ENCODE results near the gene ADGRG2. TPM values are rescaled to one million over a fixed set of nuclear protein-coding genes. Genes with fewer than 3 reads are reported as not detected.

Gene ADGRG2
- total RNA-seq, 1 experiment from 2014 or later: not detected

DNA sequence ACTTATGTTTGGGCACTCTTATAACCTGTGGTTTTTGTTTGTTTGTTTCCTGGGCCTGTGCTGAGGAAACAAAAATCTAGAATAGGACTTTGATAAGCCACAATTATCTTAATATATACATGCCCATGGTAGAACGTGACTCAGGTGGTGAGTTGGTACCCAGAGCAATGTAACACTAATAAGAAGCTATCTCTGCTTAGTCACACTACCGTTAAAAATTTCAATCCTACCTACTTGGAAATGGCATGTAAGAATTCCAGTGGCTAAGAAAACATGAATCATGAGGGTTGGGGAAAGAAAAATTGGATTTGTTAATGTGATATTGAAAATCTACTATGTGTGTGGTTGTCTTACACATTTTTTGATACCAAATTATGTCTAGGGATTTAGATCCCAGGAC is 30.5 kb upstream of the ADGRG2 start (continued):
- no peak for TF ChIP-seq POLR2A (IDR thresholded peaks at IDR 0.05; ENCODE audit: borderline replicate concordance, extremely low read depth, insufficient read depth, insufficient read length)
- no peak for TF ChIP-seq JUND (IDR thresholded peaks at IDR 0.05)

- no TSS peak for BruUV-seq (replicated peaks)
- no peak overlapping the region for H2AFZ ChIP-seq (ENCODE audit: low read depth, low read length, poor library complexity, severe bottlenecking)
- RAD21 ChIA-PET (ENCODE audit: low non-redundant PET in 1 of 2, low total read pairs in 2 of 2, uncharacterized antibody in 2 of 2, unreplicated experiment in 2 of 2): no interaction called here
- no peaks in the 10 kb centered on the region for H3K9me3 ChIP-seq (ENCODE audit: control insufficient read depth in 1 of 2, insufficient read depth in 1 of 2, low read depth in 1 of 2, low read length in 2 of 2)
- H3K27ac ChIP-seq (ENCODE audit: low read depth, low read length): no peak overlapping the region
- H4K20me1 ChIP-seq (ENCODE audit: insufficient read depth): no peaks in the 10 kb centered on the region
- no peak for TF ChIP-seq FOSL1 (IDR thresholded peaks at IDR 0.05; ENCODE audit: low read depth)
- no peak for TF ChIP-seq YY1 (IDR thresholded peaks at IDR 0.05; ENCODE audit: extremely low read depth, insufficient replicate concordance, low read depth, low read length)
- no peak for TF ChIP-seq JUND (IDR thresholded peaks at IDR 0.05)
- no peak for TF ChIP-seq EGR1 (IDR thresholded peaks at IDR 0.05; ENCODE audit: low read depth)
- no peak for TF ChIP-seq SIN3A (IDR thresholded peaks at IDR 0.05; ENCODE audit: low read depth)
- TF ChIP-seq SRF (IDR thresholded peaks at IDR 0.05; ENCODE audit: low read depth): no peak
- TF ChIP-seq ELF1 (IDR thresholded peaks at IDR 0.05; ENCODE audit: borderline replicate concordance, low read depth): no peak
- TF ChIP-seq ZNF274 (IDR thresholded peaks at IDR 0.05; ENCODE audit: low read depth, low read length): no peak
- TF ChIP-seq, protein P1, sequence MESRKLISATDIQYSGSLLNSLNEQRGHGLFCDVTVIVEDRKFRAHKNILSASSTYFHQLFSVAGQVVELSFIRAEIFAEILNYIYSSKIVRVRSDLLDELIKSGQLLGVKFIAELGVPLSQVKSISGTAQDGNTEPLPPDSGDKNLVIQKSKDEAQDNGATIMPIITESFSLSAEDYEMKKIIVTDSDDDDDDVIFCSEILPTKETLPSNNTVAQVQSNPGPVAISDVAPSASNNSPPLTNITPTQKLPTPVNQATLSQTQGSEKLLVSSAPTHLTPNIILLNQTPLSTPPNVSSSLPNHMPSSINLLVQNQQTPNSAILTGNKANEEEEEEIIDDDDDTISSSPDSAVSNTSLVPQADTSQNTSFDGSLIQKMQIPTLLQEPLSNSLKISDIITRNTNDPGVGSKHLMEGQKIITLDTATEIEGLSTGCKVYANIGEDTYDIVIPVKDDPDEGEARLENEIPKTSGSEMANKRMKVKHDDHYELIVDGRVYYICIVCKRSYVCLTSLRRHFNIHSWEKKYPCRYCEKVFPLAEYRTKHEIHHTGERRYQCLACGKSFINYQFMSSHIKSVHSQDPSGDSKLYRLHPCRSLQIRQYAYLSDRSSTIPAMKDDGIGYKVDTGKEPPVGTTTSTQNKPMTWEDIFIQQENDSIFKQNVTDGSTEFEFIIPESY (IDR thresholded peaks at IDR 0.05; ENCODE audit: extremely low read depth, insufficient replicate concordance, low read length): no peak
- TF ChIP-seq SP1 (IDR thresholded peaks at IDR 0.05; ENCODE audit: low read depth): no peak
- no peak for TF ChIP-seq ZFX (IDR thresholded peaks at IDR 0.05)
- no peak for TF ChIP-seq CBX3 (IDR thresholded peaks at IDR 0.05; ENCODE audit: low read depth)
- TF ChIP-seq EZH2 (IDR thresholded peaks at IDR 0.05): no peak
- TF ChIP-seq TCF7L2 (IDR thresholded peaks at IDR 0.05; ENCODE audit: borderline replicate concordance, extremely low read depth, insufficient read depth, insufficient read length): no peak
- TF ChIP-seq CTCF (IDR thresholded peaks at IDR 0.05 in 2 of 3, conservative IDR thresholded peaks at IDR 0.05 in 1 of 3; ENCODE audit: borderline replicate concordance in 1 of 3, insufficient read depth in 1 of 3, low read depth in 2 of 3, low read length in 2 of 3): no peak
- H3K4me3 ChIP-seq (replicated peaks in 1 of 2; ENCODE audit: low read depth in 1 of 2, low read length in 2 of 2): no peak overlapping the region
- ATAC-seq (no peak), DNase-seq (ENCODE audit: low read depth, low spot score) (no peak)
- H3K4me2 ChIP-seq (ENCODE audit: low read length): no peak overlapping the region
- H3K9me2 ChIP-seq (ENCODE audit: insufficient read depth): no peaks in the 10 kb centered on the region
- no peaks in the 10 kb centered on the region for H3K79me2 ChIP-seq (ENCODE audit: insufficient read depth, low read length)
- H3K36me3 ChIP-seq (ENCODE audit: control insufficient read depth in 1 of 2, insufficient read depth in 2 of 2, low read length in 2 of 2): no peaks in the 10 kb centered on the region
- intact Hi-C loops (cut with micrococcal nuclease): no loop called here
- no peaks in the 10 kb centered on the region for H3K27me3 ChIP-seq (ENCODE audit: insufficient read depth, low read length)
- POLR2A ChIA-PET: no interaction called here
- H3K9ac ChIP-seq (ENCODE audit: low read length): no peak overlapping the region
- no peaks in the 10 kb centered on the region for H3K4me1 ChIP-seq (ENCODE audit: control insufficient read depth in 1 of 2, insufficient read depth in 2 of 2, low read length in 2 of 2)
- CTCF ChIA-PET: no interaction called here
Measured at GRCh38 chrX:19137067-19137466, 14.8 kb upstream of the ADGRG2 start.

Data from HCT116 (cell line).